Ishikawa (cell line): ENCODE data around the gene SEMA3A.
A peak's percentile ranks its signal among the peaks of the same experiment; 100 is the strongest.

Experiments used
- CEBPB ChIP-seq: IDR thresholded peaks from 2 replicates; pipeline ENCODE4 v1.6.1; 2012
- CREB1 ChIP-seq: IDR thresholded peaks from 2 replicates; pipeline ENCODE4 v1.6.1; 2012; ENCODE audit warnings: low read depth
- EGR1 ChIP-seq: IDR thresholded peaks from 2 replicates; pipeline ENCODE4 v1.6.1; 2012
- EP300 ChIP-seq: IDR thresholded peaks from 2 replicates; pipeline ENCODE4 v1.6.1; 2012; ENCODE audit warnings: borderline replicate concordance
- MAX ChIP-seq: IDR thresholded peaks from 2 replicates; pipeline ENCODE4 v1.6.1; 2012
- RAD21 ChIP-seq: IDR thresholded peaks from 2 replicates; pipeline ENCODE4 v1.6.1; 2012; ENCODE audit warnings: low read depth
- REST ChIP-seq: IDR thresholded peaks from 2 replicates; pipeline ENCODE4 v1.6.1; 2012; ENCODE audit warnings: low read depth, mild to moderate bottlenecking
- TAF1 ChIP-seq: IDR thresholded peaks from 2 replicates; pipeline ENCODE4 v1.6.1; 2012; ENCODE audit warnings: low read depth, mild to moderate bottlenecking
- TCF12 ChIP-seq: IDR thresholded peaks from 2 replicates; pipeline ENCODE4 v1.6.1; 2012; ENCODE audit warnings: low read depth
- TEAD4 ChIP-seq: IDR thresholded peaks from 2 replicates; pipeline ENCODE4 v1.6.1; 2012
- YY1 ChIP-seq: IDR thresholded peaks from 2 replicates; pipeline ENCODE4 v1.6.1; 2012; ENCODE audit warnings: low read depth
- ZBTB7A ChIP-seq: IDR thresholded peaks from 2 replicates; pipeline ENCODE4 v1.6.1; 2012; ENCODE audit warnings: low read depth
- TF ChIP-seq, protein P1 (sequence below): IDR thresholded peaks from 2 replicates; pipeline ENCODE4 v1.6.1; 2012

DNA sequence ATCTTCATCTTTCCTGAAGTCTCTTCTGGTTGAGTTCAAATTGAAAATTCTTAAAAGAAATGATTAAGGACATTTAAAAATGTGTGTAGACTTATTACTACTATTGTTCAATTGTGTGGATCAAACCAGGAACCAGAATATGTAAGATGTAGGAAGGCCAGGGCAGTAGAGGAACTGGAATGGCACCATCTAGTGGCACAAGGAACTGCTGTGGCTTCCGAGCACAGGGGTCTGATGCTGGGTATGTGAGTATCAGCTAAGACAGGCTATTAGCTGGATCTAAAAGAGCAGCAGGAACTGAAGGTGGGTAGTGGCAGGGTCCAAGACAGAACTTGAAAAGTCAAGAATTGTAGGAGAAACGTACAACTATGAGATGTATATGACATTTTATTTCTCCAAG lies 247.3 kb downstream of the SEMA3A start:
- TF ChIP-seq CREB1: no peak
- no peak for TF ChIP-seq TAF1
- no peak for TF ChIP-seq CEBPB
- no peak for TF ChIP-seq EP300
- peak; percentile 51 for TF ChIP-seq RAD21
- no peak for TF ChIP-seq MAX
- TF ChIP-seq, protein P1, sequence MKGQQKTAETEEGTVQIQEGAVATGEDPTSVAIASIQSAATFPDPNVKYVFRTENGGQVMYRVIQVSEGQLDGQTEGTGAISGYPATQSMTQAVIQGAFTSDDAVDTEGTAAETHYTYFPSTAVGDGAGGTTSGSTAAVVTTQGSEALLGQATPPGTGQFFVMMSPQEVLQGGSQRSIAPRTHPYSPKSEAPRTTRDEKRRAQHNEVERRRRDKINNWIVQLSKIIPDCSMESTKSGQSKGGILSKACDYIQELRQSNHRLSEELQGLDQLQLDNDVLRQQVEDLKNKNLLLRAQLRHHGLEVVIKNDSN: no peak
- no peak for TF ChIP-seq ZBTB7A
- TF ChIP-seq REST: no peak
- TF ChIP-seq TCF12: no peak
- no peak for TF ChIP-seq TEAD4
- no peak for TF ChIP-seq EGR1
- no peak for TF ChIP-seq YY1
